Psoas muscle (tissue), 8 donors: ENCODE measurements around the gene TLN1. TPM values are rescaled to one million over a fixed set of nuclear protein-coding genes. Genes with fewer than 3 reads are reported as not detected.

Experiments
- ATAC-seq, 4 donors: fragments of 200-7000 bp; cut with Tn5 transposase; one replicate each; pipeline ENCODE4 v1.9.1; 2020; ENCODE audit warnings: moderate library complexity in 3 of 4, mild to moderate bottlenecking in 2 of 4
- DNase-seq, 2 donors: peaks; one replicate each; pipeline ENCODE4 v3.0.0-alpha.2; 2020
- H3K27ac ChIP-seq: fragments of 200-600 bp; one replicate; pipeline ENCODE4 v1.8.0; 2022
- H3K27me3 ChIP-seq, 3 donors: fragments of 200-600 bp in 1 of 3; one replicate each; pipeline versions ENCODE4 v1.6.1 to v1.8.0; 2013 to 2022; ENCODE audit warnings: low read length in 2 of 3, mild to moderate bottlenecking in 2 of 3, moderate library complexity in 1 of 3; ENCODE audit not compliant: insufficient read depth in 3 of 3
- H3K36me3 ChIP-seq, 2 donors: fragments of 200-600 bp in 1 of 2; one replicate each; pipeline versions ENCODE4 v1.6.1 to v1.8.0; 2013 to 2022; ENCODE audit warnings: low read depth in 1 of 2, mild to moderate bottlenecking in 1 of 2, moderate library complexity in 1 of 2; ENCODE audit not compliant: insufficient read depth in 1 of 2
- H3K4me1 ChIP-seq: fragments of 200-600 bp; one replicate; pipeline ENCODE4 v1.8.0; 2022
- H3K4me3 ChIP-seq: fragments of 200-600 bp; one replicate; pipeline ENCODE4 v1.8.0; 2022; ENCODE audit warnings: mild to moderate bottlenecking
- H3K9me3 ChIP-seq: fragments of 200-600 bp; one replicate; pipeline ENCODE4 v1.8.0; 2022
- CTCF ChIP-seq: fragments of 200-600 bp; IDR thresholded peaks from one replicate; pipeline ENCODE4 v1.8.0; 2022; ENCODE audit warnings: antibody characterized with exemption
- WGBS, 3 donors: extraction: QIAGEN DNeasy Blood & Tissue Kit; methylation state at CpG; one replicate each; pipeline versions ENCODE4 v1.1.6 to v1.1.7; 2013; 5-methylcytosine and 5-hydroxymethylcytosine counted together
- intact Hi-C, 2 donors: fragments of 100-400 bp; cut with DNase I; formaldehyde crosslinking; loops; one replicate each; pipeline versions ENCODE4 v1.11.0 to v1.14.2; 2022
- polyA plus RNA-seq, 3 donors: library from polyadenylated mRNA; stranded (reverse); fragments of 200-250 nt; gene quantifications; one replicate each; pipeline ENCODE4 v1.2.3, GENCODE V29; 2013
- total RNA-seq, 4 donors: library from RNA; stranded (reverse); fragmentation: NEBNext Ultra II Directional in 2 of 4; extraction: Animal tissue kit (Norgen Biotek cat#: 25700) in 2 of 4; gene quantifications; one replicate each; pipeline versions ENCODE4 v1.2.1 to v1.2.4, GENCODE V29; 2021 to 2023
- donor health status: healthy with polysubstance abuse.
- donor health status: DM: no; HTN: no; CAD: no; lungs with moderate emphysema.
- donor health status: Bipolar disorder and iron deficiency.
- donor health status: healthy.
- donor health status: DM: yes; HTN: yes; CAD: no.
- donor health status: DM: no; HTN: no; CAD: no.
- donor health status: DM: no; HTN: no; CAD: no.
- donor health status: DM: yes; HTN: yes; CAD: no.

Gene TLN1
- total and polyA plus RNA-seq, 7 donors, result 88.2 to 320 (median 150) TPM

GRCh38 chr9:35769763-35770162, 37.8 kb upstream of the TLN1 start:
- H3K27ac ChIP-seq, result no peak overlapping the region
- no peak for ATAC-seq
- WGBS, 3 donors, result 96 to 100% (median 99%) methylated on average over 1 of the region's 1 CpG
- no peaks in the 10 kb centered on the region for H3K27me3 ChIP-seq
- peaks cover 25% of the 10 kb centered on the region for H3K4me1 ChIP-seq
- DNase-seq, result no peak
- no peak for TF ChIP-seq CTCF
- no peaks in the 10 kb centered on the region for H3K9me3 ChIP-seq
- H3K4me3 ChIP-seq, result no peak overlapping the region
- H3K36me3 ChIP-seq, result no peaks in the 10 kb centered on the region
- intact Hi-C loops, result no loop called here

GRCh38 chr9:35767458-35767857, 35.5 kb upstream of the TLN1 start:
- Histone ChIP-seq H3K27me3 (no peaks in the 10 kb centered on the region), H3K36me3 (no peaks in the 10 kb centered on the region), H3K9me3 (no peaks in the 10 kb centered on the region), H3K4me1 (peaks cover 25% of the 10 kb centered on the region), H3K4me3 (no peak overlapping the region), H3K27ac (no peak overlapping the region)
- intact Hi-C loops, result no loop called here
- 87 to 97% (median 93%) methylated on average over 1 of the region's 1 CpG for WGBS, 3 donors
- no peak for DNase-seq
- no peak for TF ChIP-seq CTCF
- no peak for ATAC-seq

GRCh38 chr9:35766997-35767396, 35.0 kb upstream of the TLN1 start:
- peaks cover 21% of the 10 kb centered on the region for H3K4me1 ChIP-seq
- DNase-seq (no peak), ATAC-seq (no peak)
- no peaks in the 10 kb centered on the region for H3K36me3 ChIP-seq
- H3K27ac ChIP-seq, result no peak overlapping the region
- 76 to 88% (median 88%) methylated on average over 2 of the region's 2 CpGs for WGBS, 3 donors
- TF ChIP-seq CTCF, result no peak
- H3K27me3 ChIP-seq, result no peaks in the 10 kb centered on the region
- intact Hi-C loops, result no loop called here
- no peaks in the 10 kb centered on the region for H3K9me3 ChIP-seq
- H3K4me3 ChIP-seq, result no peak overlapping the region

- intact Hi-C loops, result no loop called here
- Histone ChIP-seq H3K27me3 (no peaks in the 10 kb centered on the region), H3K4me3 (no peak overlapping the region), H3K36me3 (no peaks in the 10 kb centered on the region), H3K4me1 (peaks cover 3% of the 10 kb centered on the region), H3K27ac (no peak overlapping the region), H3K9me3 (no peaks in the 10 kb centered on the region)
- 95 to 100% (median 100%) methylated on average over 1 of the region's 1 CpG for WGBS, 3 donors
- ATAC-seq, result no peak
- DNase-seq, result no peak
- no peak for TF ChIP-seq CTCF
Measured at GRCh38 chr9:35763803-35764202, 31.8 kb upstream of the TLN1 start.

GRCh38 chr9:35763181-35763580, 31.2 kb upstream of the TLN1 start:
- peaks cover 6% of the 10 kb centered on the region for H3K4me1 ChIP-seq
- WGBS, 3 donors, result 89 to 94% (median 93%) methylated on average over 2 of the region's 2 CpGs
- ATAC-seq (no peak), DNase-seq (no peak)
- intact Hi-C loops, result no loop called here
- no peak for TF ChIP-seq CTCF
- H3K27ac ChIP-seq, result no peak overlapping the region
- no peaks in the 10 kb centered on the region for H3K36me3 ChIP-seq
- H3K27me3 ChIP-seq, result no peaks in the 10 kb centered on the region
- H3K9me3 ChIP-seq, result no peaks in the 10 kb centered on the region
- H3K4me3 ChIP-seq, result no peak overlapping the region
